NCI-H226 (cell line): ENCODE results near the gene WARS2.
"Not testable (repeated sequence)": the region's sequence is repeated elsewhere in the genome, so short reads cannot be mapped to it uniquely, and the experiment has no call there.

Experiments
- DNase-seq: peaks from one replicate; pipeline ENCODE4 v3.0.0-alpha.2; 2015

The WARS2 gene

DNA sequence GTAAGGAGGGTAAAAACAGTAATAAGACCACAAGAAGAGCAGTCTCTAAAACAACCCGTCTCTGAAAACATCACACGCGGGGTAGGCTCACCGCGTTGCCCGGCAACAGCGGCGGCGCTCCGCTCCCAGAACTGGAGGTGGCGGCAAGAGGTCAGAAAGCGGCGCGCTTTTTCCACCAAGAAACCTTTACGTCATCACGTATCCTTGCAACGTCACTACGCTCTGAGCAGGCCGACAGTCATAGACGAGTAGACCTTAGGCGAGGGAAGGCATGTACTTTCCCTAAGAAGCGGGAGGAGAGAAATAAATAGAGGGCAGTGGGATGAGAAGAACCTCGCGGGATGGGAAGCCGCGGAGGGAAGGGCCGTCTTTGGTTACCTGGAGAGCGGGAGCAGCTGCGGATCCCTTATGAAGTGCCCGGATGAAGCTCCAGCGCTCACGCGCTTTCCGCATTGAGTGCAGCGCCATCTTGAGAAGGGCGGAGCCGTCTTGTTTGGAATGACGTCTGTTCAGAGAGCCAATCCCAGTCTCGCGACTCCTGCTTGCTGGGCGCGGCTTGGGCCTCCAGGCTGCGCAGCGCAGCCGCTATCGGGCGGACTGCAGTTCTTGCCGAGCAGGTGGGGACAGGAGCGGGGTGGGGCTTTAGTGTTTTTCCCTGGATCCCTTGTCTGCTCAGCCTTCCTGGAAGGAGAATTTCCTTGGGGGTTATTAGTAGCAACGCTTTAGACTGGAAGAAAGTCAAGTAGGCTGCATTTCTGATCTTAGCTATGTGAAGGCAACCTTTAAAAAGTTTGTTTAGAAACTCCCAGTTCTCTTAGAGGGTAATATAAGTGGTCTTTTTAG is at the start of gene WARS2:
TSS of gene WARS2 (minus strand) at position 477 of the 843 bp plus-strand sequence. CDS start at position 468, 9 bp downstream.
- peak; percentile 97 for DNase-seq

DNA sequence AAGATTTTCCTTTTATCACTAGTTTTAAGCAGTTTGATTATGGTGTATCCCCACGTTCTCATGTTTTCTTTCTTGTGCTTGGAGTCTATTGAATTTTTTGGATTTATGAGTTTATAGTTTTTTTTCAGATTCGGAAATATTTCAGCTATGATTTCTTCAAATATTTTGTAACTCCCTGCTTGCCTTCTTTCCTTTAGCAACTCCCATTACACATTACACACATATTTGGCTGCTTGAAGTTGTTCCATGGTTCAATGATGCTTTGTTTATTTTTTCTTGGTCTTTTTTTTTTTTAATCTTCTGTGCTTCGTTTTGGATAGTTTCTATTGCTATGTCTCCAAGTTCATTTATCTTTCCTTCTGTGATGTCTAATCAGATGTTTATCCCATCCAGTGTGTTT is 48.5 kb upstream of the WARS2 start:
- DNase-seq: no peak

DNA sequence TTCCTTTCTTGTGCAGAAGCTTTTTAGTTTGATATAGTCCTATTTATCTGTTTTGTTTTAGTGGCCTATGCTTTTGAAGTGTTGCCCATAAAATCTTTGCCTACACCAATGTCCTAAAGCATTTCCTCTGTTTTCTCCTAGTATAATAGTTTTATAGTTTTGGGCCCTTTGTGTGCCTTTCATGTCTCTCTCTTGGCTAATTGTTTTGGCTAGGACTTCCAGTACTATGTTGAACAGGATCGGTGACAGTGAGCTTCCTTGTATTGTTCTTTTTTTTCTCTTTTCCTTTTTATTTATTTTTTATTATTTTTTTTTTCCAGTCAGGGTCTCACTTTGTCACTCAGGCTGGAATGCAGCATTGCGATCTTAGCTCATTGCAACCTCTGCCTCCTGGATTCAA is 47.0 kb upstream of the WARS2 start:
- no peak for DNase-seq

DNA sequence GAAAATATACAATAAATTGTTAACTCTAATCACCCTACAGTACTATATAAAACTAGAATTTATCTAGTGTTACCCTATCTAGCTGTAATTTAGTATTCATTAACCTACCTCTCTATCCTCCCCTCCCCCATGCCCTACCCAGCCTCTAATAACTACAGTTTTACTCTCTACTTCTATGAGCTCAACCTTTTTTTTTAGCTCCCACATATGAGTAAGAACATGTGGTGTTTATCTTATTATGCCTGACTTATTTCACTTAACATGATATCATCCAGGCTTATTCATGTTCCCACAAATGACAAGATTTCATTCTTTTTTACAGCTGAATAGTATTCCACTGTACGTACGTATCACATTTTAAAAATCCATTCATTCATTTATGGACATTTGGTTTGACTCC is 46.0 kb upstream of the WARS2 start:
- peak; percentile 6 for DNase-seq

DNA sequence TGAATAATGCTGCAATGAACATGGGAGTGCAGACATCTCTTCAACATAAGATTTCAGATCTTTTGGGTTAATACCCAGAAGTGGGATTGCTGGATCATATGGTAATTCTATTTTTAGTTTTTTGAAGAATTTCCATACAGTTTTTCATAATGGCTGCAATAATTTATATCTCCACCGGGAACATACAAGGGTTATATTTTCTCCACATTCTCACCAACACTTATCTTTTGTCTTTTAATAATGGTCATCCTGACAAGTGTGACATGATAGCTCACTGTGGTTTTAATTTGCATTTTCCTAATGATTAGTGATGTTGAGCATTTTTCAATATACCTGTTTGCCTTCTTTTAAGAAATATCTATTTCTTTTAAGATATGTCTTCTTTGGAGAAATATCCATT is 44.5 kb upstream of the WARS2 start:
- DNase-seq: no peak

DNA sequence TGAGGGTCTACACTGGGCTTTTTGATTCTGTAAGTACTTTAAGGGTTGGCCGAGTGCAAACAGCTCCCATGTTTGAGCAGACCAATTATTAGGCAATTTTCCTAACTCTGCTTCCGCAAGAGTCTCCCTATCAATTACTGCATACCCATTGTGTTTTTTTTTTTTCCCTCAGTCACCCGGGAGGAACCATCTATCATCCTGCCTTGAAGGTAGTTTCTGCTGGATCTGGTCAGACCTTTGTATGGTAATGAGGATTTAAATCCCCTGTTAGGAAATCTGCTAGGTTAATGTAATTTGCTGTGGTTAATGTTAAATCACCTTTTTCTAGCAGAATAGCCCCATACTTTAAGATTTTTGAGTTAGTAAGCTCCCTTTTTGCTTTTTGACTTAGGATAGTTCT is 40.8 kb upstream of the WARS2 start:
- DNase-seq: no peak

DNA sequence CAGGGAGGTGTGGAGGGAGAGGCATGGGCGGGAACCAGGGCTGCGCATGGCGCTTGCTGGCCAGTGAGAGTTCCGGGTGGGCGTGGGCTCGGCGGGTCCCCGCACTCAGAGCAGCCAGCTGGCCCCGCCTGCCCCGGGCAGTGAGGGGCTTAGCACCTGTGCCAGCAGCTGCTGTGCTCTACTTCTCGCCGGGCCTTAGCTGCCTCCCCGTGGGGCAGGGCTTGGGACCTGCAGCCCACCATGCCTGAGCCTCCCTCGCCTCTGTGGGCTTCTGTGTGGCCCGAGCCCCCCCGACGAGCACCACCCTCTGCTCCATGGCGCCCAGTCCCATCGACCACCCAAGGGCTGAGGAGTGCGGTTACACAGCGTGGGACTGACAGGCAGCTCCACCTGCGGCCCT is 38.6 kb upstream of the WARS2 start:
- DNase-seq: no peak

DNA sequence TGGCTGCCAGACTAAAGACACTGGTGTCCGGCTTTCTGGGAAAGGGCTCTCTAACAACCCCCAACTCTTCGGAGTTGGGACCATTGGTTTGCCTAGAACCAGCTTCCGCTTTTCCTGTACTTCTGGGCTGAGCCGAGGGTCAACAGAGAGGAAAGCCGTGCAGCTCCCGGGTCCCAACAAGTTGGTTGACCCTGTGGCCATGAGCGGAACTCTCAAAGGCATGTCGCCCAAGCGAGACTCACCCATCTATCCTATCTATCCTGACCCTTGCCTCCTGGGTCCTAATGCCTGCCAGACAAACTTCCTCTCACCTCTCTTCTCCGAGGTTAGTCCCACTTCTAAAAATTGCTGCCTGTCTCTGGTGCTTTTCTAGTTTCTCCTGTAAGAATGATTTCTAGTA is 32.5 kb upstream of the WARS2 start:
- DNase-seq: not testable (repeated sequence)

DNA sequence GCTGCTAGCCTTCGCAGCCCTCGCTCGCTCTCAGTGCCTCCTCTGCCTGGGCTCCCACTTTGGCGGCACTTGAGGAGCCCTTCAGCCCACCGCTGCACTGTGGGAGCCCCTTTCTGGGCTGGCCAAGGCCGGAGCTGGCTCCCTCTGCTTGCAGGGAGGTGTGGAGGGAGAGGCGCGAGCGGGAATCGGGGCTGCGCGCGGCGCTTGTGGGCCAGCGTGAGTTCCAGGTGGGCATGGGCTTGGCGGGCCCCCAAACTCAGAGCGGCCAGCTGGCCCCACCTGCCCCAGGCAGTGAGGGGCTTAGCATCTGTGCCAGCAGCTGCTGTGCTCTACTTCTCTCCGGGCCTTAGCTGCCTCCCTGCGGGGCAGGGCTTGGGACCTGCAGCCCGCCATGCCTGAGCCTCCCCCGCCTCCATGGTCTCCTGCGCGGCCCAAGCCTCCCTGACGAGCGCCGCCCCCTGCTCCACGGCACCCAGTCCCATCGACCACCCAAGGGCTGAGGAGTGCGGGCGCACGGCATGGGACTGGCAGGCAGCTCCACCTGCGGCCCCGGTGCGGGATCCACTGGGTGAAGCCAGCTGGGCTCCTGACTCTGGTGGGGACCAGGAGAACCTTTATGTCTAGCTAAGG is 31.0 kb upstream of the WARS2 start:
- DNase-seq: not testable (repeated sequence)

DNA sequence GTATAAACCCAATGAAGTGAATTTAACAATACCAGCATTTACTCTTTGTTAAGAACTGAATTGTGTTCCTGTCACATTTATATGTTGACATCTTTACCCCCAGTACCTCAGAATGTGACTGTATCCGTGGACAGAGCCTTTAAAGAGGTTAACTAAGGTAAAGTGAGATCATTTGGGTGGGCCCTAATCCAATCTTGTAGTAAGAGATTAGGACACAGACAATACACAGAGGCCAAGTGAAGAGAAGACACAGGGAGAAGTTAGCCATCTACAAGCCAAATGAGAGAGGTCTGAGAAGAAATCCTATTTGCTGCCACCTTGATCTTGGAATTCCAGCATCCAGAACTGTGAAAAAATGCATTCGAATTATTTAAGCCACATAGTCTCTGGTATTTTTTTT is 22.9 kb upstream of the WARS2 start:
- no peak for DNase-seq

DNA sequence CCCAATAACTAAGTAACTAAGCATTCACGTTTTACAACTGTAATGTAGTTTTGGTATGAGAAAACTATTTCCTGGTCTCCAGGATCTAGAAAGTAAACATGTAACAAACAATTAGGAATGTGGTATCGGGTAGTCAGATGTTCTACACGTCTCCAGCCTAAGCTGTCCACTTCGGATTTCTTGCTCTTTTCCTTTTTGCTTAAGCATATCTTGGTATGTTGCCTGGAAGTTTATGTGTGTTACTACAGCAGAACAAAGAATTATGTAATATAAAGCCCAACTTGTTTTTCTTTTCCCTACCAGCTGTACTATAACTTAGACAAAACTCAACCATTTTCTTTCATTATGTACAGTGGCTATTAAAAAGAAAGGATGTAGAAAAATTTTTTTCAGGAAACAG is 20.4 kb upstream of the WARS2 start:
- no peak for DNase-seq

DNA sequence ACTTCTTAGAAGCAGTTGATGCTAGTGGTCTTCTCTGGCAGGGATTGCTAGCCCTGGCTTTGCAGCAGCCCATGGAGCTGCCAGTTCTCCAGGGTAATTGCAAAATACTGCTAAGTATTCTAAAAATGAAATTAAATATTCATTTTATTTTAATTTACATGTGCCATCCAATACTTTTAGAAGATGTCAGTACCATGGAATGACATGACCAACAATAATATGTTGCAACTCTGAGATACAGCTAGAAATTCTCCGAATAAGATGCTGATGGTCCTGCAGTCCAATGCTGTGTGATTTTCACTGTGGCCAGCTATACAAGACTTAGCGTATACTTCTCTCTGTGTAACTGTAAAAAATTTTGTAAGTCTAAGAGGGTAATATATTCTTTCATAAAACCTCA is 20.0 kb upstream of the WARS2 start:
- no peak for DNase-seq

DNA sequence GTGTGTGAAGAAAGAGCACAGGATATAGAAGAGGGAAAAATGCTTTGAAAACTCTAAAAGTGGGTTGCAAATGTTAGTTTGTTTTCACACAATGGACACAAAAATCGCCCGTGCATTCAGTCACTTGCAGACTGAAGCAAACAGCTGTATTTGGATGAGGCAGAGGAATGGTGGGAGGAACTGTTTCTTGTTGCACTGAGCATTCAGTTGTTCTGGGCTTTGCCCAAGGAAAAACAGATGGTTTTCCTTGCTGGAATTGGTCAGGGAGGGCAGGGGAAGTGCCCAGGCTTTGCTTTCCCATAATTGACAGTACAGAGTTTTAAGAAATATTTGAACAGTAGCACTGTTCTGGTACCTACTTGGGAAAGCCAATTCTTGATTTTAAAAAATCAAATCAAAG is 19.5 kb upstream of the WARS2 start:
- DNase-seq: no peak

DNA sequence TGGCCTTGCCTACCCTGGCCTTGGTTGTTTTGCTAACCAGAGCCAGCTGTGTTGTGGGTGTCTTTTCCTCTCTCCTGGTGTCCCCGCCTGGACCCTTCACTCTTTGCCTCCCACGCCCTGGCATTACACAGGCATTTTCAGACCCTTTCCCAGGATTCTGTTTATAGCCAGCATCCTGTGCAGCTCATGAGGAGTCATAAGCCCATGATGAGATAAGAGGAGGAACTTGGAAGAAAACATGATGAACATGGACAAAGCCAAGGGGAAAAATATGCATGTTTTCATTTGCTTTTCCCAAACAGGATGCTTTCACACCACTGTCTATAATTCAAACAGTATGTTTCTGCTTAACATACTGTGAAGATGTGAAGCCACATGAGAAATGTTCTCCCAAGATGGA is 18.7 kb upstream of the WARS2 start:
- DNase-seq: peak; percentile 19

DNA sequence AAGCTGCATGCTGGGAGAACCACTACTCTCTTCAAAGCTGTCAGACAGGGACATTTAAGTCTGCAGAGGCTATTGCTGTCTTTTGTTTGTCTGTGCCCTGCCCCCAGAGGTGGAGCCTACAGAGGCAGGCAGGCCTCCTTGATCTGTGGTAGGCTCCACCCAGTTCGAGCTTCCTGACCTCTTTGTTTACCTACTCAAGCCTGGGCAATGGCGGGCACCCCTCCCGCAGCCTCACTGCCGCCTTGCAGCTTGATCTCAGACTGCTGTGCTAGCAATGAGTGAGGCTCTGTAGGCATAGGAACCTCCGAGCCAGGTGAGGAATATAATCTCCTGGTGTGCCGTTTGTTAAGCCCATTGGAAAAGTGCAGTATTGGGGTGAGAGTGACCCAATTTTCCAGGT is 16.3 kb upstream of the WARS2 start:
- DNase-seq: not testable (repeated sequence)

DNA sequence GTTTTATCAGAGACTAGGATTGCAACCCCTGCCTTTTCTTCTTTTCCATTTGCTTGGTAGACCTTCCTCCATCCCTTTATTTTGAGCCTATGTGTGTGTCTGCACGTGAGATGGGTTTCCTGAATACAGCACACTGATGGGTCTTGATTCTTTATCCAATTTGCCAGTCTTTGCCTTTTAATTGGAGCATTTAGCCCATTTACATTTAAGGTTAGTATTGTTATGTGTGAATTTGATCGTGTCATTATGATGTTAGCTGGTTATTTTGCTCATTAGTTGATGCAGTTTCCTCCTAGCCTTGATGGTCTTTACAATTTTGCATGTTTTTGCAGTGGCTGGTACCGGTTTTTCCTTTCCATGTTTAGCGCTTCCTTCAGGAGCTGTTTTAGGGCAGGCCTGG is 14.6 kb upstream of the WARS2 start:
- DNase-seq: not testable (repeated sequence)

DNA sequence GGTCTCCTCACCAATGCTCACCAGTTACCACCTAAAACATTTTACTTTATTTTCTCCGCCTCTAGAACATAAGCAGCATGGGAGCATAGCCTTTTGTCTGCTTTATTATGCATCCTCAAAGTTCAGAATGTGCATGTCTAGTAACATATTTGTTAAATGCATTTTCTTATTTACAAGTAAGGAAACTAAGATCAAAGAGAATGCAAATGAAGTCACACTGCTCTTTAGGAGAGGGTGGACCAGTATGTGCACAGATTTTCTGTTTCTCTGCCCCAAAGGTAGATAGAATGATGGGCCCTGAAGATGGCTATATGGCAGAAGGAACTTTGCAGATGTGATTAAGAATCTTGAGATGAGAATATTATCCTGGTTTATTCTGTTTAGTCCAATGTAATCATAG is 9.7 kb upstream of the WARS2 start:
- DNase-seq: no peak

DNA sequence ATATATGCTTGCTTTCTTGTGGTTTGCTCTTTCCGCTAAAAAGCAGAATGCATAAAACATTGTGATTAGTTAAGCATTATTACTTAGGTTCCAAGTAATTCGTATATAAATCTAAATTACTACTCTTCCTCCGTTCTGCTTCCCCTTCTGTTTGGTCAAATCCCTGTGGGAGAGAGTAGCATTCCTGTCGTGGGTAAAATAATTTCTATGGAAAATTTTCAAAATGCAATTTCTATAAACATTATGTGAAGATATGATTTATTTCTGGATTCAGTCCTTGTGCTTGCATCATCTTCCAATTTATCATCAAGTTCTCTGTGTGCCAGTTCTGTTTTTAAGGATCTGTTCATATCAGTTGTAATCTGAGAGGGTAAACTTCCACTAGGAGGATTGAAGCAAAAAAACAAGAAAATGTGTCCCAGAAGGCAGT is 7.2 kb upstream of the WARS2 start:
- DNase-seq: no peak

DNA sequence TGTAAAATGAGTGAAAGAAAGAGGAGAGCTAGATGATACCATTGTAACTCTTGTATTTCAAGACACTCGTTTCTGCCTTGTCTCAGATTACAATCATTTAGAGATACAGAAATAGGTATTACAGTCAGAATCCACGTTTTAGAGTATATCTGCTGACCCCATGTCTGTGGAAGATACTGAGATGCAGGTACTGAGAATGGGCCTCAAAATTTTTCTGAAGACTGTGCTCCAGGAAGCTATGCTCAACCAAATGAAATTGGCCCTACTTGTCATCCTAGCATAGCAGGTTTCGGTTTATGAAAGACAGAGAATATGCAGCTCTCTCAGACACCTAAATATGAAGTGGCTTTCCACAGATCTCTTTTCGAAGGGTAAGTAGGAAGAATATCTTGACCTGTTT is 6.0 kb upstream of the WARS2 start:
- DNase-seq: no peak

DNA sequence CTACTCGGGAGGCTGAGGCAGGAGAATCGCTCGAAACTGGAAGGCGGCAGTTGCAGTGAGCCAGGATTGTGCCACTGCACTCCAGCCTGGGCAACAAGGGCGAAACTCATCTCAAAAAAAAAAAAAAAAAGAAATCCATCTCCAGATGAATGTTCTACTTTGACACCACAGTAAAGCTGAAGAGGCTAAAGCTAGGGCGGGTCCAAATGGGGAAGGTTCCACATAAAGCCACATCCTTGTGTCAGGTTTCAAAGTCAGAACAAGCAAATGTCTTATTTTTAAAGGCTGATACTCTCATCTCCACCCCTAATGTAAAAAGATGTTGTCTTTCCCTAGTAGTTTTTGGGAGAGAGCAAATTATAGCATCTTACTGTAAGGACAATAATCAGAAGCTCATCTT is 4.4 kb upstream of the WARS2 start:
- DNase-seq: no peak

DNA sequence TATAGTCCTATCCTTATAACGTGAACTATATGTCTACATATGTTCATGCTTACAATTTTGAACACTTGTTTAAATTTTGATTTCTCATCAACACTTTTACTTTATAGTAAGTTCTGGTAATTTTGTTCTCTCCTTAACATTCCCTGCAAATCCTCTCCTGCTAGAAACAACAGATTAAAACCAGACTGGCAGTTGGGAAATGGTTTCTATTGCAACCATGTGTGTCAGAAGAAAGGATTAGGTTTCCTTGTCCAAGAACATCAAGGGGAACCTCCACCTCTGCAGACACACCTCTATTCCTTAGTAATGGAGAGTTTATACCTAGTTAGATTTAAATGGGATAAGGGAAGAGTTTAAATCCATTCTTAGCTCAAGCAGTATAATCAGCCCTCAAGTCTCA is 3.3 kb upstream of the WARS2 start:
- DNase-seq: no peak

DNA sequence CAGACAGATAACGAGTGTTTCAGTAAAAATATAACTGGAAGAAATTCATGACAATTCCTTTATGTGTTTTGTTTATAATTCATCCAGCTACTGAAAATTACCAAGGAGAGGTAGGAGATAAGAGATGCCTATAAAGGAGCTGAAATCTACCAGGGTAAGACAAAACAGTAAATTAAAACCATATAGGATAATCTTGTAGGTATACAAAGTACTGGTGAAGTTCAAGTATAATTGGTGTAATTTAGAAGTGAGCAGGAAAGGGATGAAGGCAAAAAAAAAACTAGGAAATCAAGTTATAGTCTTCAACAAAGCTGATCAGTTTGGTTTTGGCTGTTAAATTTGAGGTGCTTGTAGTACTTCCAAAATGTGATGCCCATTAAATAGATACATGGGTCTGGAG is 1.2 kb upstream of the WARS2 start:
- no peak for DNase-seq

DNA sequence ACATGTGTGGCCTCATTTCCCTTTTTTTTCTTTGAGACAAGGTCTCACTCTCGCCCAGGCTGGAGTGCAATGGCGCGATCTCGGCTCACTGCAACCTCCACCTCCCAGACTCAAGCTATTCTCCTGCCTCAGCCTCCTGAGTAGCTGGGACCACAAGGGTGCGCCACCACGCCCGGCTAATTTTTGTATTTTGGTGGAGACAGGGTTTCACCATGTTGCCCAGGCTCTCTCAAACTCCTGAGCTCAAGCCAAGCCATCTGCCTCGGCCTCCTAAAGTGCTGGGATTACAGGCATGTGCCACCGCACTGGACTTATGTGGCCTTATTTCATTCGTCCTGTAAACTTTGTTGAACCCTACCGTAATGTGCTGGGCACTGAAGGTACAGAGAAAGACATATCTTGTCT is 569 bp upstream of the WARS2 start:
- DNase-seq: no peak

DNA sequence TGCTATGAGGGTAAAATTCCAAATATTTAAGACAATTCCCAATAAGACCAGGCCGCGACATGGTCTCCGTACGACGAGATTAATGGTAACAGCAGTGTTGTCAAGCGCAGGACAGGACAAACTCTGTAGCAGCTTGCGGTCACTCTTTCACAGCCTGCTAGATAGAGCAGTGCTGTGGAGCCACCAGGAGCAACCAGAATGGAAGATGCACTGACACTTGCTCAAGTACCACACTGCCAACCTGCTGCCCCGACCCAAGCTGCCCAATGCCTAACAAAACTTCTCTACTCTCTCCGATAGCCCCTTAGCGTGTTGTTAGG is 636 bp downstream of the WARS2 start:
- DNase-seq: no peak

DNA sequence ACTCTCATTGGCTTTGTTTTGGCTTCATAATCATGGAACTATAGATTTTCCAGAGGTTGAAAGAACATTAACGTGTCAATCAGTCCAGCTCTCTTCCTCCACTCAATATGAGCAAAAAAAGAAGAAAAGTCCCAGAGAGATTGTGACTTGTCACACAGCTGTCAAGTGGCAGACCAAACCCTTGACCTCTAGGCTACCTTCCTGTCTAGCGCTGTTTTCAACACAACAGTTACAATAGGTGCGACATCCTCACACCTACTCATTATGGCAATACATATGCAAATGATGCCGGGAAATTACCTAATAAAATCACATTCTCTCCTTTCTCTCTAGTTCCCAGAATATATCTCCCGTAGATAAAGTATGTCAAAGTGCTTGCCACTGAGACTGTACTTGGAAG is 1.1 kb downstream of the WARS2 start:
- no peak for DNase-seq
